Ectodermal cell (in vitro differentiated cells): Measurements from ENCODE around the gene SERPINA6.
"Not testable (repeated sequence)": the region's sequence is repeated elsewhere in the genome, so short reads cannot be mapped to it uniquely, and the experiment has no call there.

Source experiments
- H3K27ac ChIP-seq: 2 replicates; pipeline ENCODE4 v1.7.0; 2013; ENCODE audit warnings: mild to moderate bottlenecking, low read depth, low read length; ENCODE audit not compliant: insufficient read depth, poor library complexity, severe bottlenecking
- H3K27me3 ChIP-seq: 2 replicates; pipeline ENCODE4 v1.7.0; 2013; ENCODE audit warnings: mild to moderate bottlenecking, low read length; ENCODE audit not compliant: insufficient read depth, control insufficient read depth, poor library complexity, severe bottlenecking
- H3K36me3 ChIP-seq: one replicate; pipeline ENCODE4 v1.7.0; 2013; ENCODE audit warnings: low read length; ENCODE audit not compliant: control insufficient read depth, insufficient read depth
- H3K4me1 ChIP-seq: one replicate; pipeline ENCODE4 v1.7.0; 2013; ENCODE audit warnings: low read length; ENCODE audit not compliant: control insufficient read depth, insufficient read depth
- H3K4me3 ChIP-seq: 2 replicates; pipeline ENCODE4 v1.7.0; 2013; ENCODE audit warnings: low read depth, low read length, control low read depth; ENCODE audit not compliant: insufficient read depth
- H3K9me3 ChIP-seq: 2 replicates; pipeline ENCODE4 v1.7.0; 2013; ENCODE audit warnings: mild to moderate bottlenecking, low read length, moderate library complexity; ENCODE audit not compliant: control insufficient read depth
- WGBS, 2 experiments: methylation state at CpG; one replicate each; pipeline ENCODE4 v1.1.7; 2013; ENCODE audit warnings: missing lambda C conversion rate in 2 of 2; 5-methylcytosine and 5-hydroxymethylcytosine counted together

Gene SERPINA6

GRCh38 chr14:94354190-94354589, 31.1 kb upstream of the SERPINA6 start:
- H3K36me3 ChIP-seq, H3K27ac ChIP-seq, H3K27me3 ChIP-seq, H3K4me1 ChIP-seq, H3K4me3 ChIP-seq, H3K9me3 ChIP-seq: not testable (repeated sequence)
- 93 to 94% methylated on average over 8 of the region's 8 CpGs for WGBS, 2 experiments

- Histone ChIP-seq H3K9me3 (no peaks in the 10 kb centered on the region), H3K27ac (no peak overlapping the region), H3K27me3 (no peaks in the 10 kb centered on the region), H3K4me1 (peaks cover 6% of the 10 kb centered on the region), H3K4me3 (no peak overlapping the region), H3K36me3 (no peaks in the 10 kb centered on the region)
- WGBS, 2 experiments, result 90 to 93% methylated on average over 7 of the region's 7 CpGs
Measured at GRCh38 chr14:94349276-94349675, 26.1 kb upstream of the SERPINA6 start.

- Histone ChIP-seq H3K27me3 (no peaks in the 10 kb centered on the region), H3K4me1 (peaks cover 6% of the 10 kb centered on the region)
Measured at GRCh38 chr14:94348836-94349235, 25.7 kb upstream of the SERPINA6 start.

GRCh38 chr14:94346841-94347240, 23.7 kb upstream of the SERPINA6 start:
- Histone ChIP-seq H3K4me3 (no peak overlapping the region), H3K27me3 (no peaks in the 10 kb centered on the region), H3K9me3 (no peaks in the 10 kb centered on the region), H3K27ac (no peak overlapping the region), H3K36me3 (no peaks in the 10 kb centered on the region), H3K4me1 (peaks cover 6% of the 10 kb centered on the region)
- 94 to 97% methylated on average over 5 of the region's 5 CpGs for WGBS, 2 experiments

More at GRCh38 chr14:94348836-94349235, 25.7 kb upstream of the SERPINA6 start:
- H3K4me3 ChIP-seq, result no peak overlapping the region
- H3K9me3 ChIP-seq, result no peaks in the 10 kb centered on the region
- H3K36me3 ChIP-seq, result no peaks in the 10 kb centered on the region
- no peak overlapping the region for H3K27ac ChIP-seq

- H3K36me3 ChIP-seq, H3K27me3 ChIP-seq, H3K27ac ChIP-seq, H3K4me1 ChIP-seq, H3K4me3 ChIP-seq, H3K9me3 ChIP-seq: not testable (repeated sequence)
- WGBS, 2 experiments, result 95 to 96% methylated on average over 22 to 24 of the region's 24 CpGs
Measured at GRCh38 chr14:94346065-94346786, 23.1 kb upstream of the SERPINA6 start.

- Histone ChIP-seq H3K9me3 (no peaks in the 10 kb centered on the region), H3K4me3 (no peak overlapping the region), H3K27ac (no peak overlapping the region), H3K36me3 (no peaks in the 10 kb centered on the region), H3K4me1 (peaks cover 6% of the 10 kb centered on the region), H3K27me3 (no peaks in the 10 kb centered on the region)
- WGBS, 2 experiments, result 92 to 96% methylated on average over 12 of the region's 12 CpGs
Measured at GRCh38 chr14:94345344-94346064, 22.4 kb upstream of the SERPINA6 start.

- Histone ChIP-seq H3K9me3 (no peaks in the 10 kb centered on the region), H3K27ac (no peak overlapping the region), H3K27me3 (no peaks in the 10 kb centered on the region), H3K4me1 (peaks cover 6% of the 10 kb centered on the region), H3K36me3 (no peaks in the 10 kb centered on the region), H3K4me3 (no peak overlapping the region)
- 92 to 95% methylated on average over 3 of the region's 3 CpGs for WGBS, 2 experiments
Measured at GRCh38 chr14:94344389-94344788, 21.3 kb upstream of the SERPINA6 start.

- H3K4me3 ChIP-seq, result no peak overlapping the region
- no peaks in the 10 kb centered on the region for H3K9me3 ChIP-seq
- H3K27me3 ChIP-seq, result no peaks in the 10 kb centered on the region
- H3K4me1 ChIP-seq, result peaks cover 6% of the 10 kb centered on the region
- whole genome bisulfite sequencing, 2 experiments, result 92% methylated on average over 8 of the region's 8 CpGs
- no peak overlapping the region for H3K27ac ChIP-seq
- H3K36me3 ChIP-seq, result no peaks in the 10 kb centered on the region
Measured at GRCh38 chr14:94343238-94344005, 20.3 kb upstream of the SERPINA6 start.

GRCh38 chr14:94342334-94342934, 19.3 kb upstream of the SERPINA6 start:
- Histone ChIP-seq H3K4me1 (peaks cover 6% of the 10 kb centered on the region), H3K36me3 (no peaks in the 10 kb centered on the region), H3K9me3 (no peaks in the 10 kb centered on the region), H3K4me3 (no peak overlapping the region), H3K27ac (no peak overlapping the region), H3K27me3 (no peaks in the 10 kb centered on the region)
- WGBS, 2 experiments, result 65 to 80% methylated on average over 2 of the region's 2 CpGs
